ENCODE results near the gene SEMA3E.

DNA sequence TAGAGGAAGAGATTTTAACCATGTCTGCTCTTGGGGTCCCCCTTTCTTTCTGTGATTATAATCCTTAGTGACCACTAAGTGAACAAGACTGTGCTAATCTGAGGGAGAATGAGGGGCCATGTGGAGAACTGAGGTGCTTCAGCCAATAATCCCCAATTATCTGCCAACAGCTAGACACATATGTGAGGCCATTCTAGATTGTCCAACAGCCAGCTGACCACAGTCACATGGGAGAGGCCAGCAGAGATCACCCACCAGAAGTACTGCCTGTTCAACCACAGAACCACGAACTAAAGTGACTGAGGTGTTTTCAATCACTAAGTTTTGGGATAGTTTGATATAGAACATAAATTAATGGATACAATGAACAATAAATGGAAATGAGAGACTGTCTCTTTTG lies 74.3 kb downstream of the SEMA3E start:
- TF ChIP-seq, protein P1, sequence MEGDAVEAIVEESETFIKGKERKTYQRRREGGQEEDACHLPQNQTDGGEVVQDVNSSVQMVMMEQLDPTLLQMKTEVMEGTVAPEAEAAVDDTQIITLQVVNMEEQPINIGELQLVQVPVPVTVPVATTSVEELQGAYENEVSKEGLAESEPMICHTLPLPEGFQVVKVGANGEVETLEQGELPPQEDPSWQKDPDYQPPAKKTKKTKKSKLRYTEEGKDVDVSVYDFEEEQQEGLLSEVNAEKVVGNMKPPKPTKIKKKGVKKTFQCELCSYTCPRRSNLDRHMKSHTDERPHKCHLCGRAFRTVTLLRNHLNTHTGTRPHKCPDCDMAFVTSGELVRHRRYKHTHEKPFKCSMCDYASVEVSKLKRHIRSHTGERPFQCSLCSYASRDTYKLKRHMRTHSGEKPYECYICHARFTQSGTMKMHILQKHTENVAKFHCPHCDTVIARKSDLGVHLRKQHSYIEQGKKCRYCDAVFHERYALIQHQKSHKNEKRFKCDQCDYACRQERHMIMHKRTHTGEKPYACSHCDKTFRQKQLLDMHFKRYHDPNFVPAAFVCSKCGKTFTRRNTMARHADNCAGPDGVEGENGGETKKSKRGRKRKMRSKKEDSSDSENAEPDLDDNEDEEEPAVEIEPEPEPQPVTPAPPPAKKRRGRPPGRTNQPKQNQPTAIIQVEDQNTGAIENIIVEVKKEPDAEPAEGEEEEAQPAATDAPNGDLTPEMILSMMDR (tag by site-specific recombination; IDR thresholded peaks at IDR 0.05): no peak
- TF ChIP-seq ZNF37A (tag by site-specific recombination; IDR thresholded peaks at IDR 0.05): no peak
- TF ChIP-seq TRIM28 (IDR thresholded peaks at IDR 0.05; ENCODE audit: borderline replicate concordance, low read length): no peak
- TF ChIP-seq, protein P2, sequence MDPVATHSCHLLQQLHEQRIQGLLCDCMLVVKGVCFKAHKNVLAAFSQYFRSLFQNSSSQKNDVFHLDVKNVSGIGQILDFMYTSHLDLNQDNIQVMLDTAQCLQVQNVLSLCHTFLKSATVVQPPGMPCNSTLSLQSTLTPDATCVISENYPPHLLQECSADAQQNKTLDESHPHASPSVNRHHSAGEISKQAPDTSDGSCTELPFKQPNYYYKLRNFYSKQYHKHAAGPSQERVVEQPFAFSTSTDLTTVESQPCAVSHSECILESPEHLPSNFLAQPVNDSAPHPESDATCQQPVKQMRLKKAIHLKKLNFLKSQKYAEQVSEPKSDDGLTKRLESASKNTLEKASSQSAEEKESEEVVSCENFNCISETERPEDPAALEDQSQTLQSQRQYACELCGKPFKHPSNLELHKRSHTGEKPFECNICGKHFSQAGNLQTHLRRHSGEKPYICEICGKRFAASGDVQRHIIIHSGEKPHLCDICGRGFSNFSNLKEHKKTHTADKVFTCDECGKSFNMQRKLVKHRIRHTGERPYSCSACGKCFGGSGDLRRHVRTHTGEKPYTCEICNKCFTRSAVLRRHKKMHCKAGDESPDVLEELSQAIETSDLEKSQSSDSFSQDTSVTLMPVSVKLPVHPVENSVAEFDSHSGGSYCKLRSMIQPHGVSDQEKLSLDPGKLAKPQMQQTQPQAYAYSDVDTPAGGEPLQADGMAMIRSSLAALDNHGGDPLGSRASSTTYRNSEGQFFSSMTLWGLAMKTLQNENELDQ (tag by site-specific recombination; IDR thresholded peaks at IDR 0.05; ENCODE audit: low read depth): no peak
- TF ChIP-seq ZBTB17 (tag by site-specific recombination; IDR thresholded peaks at IDR 0.05): no peak
- no peak for TF ChIP-seq ZNF335 (tag by site-specific recombination; conservative IDR thresholded peaks at IDR 0.05)
- TF ChIP-seq ZNF561 (tag by site-specific recombination; IDR thresholded peaks at IDR 0.05; ENCODE audit: borderline replicate concordance): no peak
- TF ChIP-seq ZNF24 (tag by site-specific recombination; IDR thresholded peaks at IDR 0.05): no peak
- TF ChIP-seq ZNF292 (tag by site-specific recombination; IDR thresholded peaks at IDR 0.05; ENCODE audit: borderline replicate concordance, low read depth): no peak
